HepG2 (cell line): ENCODE data around the gene USP30. TPM values are rescaled to one million over a fixed set of nuclear protein-coding genes. Genes with fewer than 3 reads are reported as not detected.

ENCODE experiments used
- ETV5 ChIP-seq: IDR thresholded peaks from 2 replicates; pipeline ENCODE4 v1.6.1; 2018; ENCODE audit warnings: missing biosample characterization, missing genetic modification reagents, inconsistent platforms, borderline replicate concordance
- FOXP4 ChIP-seq: sonication (generic); formaldehyde crosslinking; IDR thresholded peaks from 2 replicates; pipeline ENCODE4 v1.4.0; 2020; ENCODE audit warnings: missing genetic modification reagents
- JDP2 ChIP-seq: sonication (generic); formaldehyde crosslinking; IDR thresholded peaks from 2 replicates; pipeline ENCODE4 v1.8.1; 2022; ENCODE audit warnings: missing genetic modification reagents, borderline replicate concordance
- SPEN ChIP-seq: sonication (generic); formaldehyde crosslinking; IDR thresholded peaks from 2 replicates; pipeline ENCODE4 v1.5.1; 2020; ENCODE audit warnings: low read depth, mild to moderate bottlenecking, missing genetic modification reagents
- TBX2 ChIP-seq: sonication (generic); formaldehyde crosslinking; IDR thresholded peaks from 2 replicates; pipeline ENCODE4 v1.5.0; 2020; ENCODE audit warnings: missing genetic modification reagents, mild to moderate bottlenecking, borderline replicate concordance
- TFAP4 ChIP-seq: sonication (generic); IDR thresholded peaks from 2 replicates; pipeline ENCODE4 v1.6.1; 2016; ENCODE audit warnings: low read depth, borderline replicate concordance
- ZBTB40 ChIP-seq, 2 experiments: fragments of 450-650 bp in 1 of 2; sonication (generic) in 1 of 2; formaldehyde crosslinking in 1 of 2; IDR thresholded peaks; 2 replicates each; pipeline versions ENCODE4 v1.6.1 to v1.8.0; 2016 to 2022; ENCODE audit warnings: antibody characterized with exemption in 1 of 2, mild to moderate bottlenecking in 1 of 2, missing genetic modification reagents in 1 of 2
- ZFY ChIP-seq: sonication (generic); formaldehyde crosslinking; IDR thresholded peaks from 2 replicates; pipeline ENCODE4 v1.4.0; 2020; ENCODE audit warnings: missing genetic modification reagents
- ZNF24 ChIP-seq: fragments of 450-650 bp; IDR thresholded peaks from 2 replicates; pipeline ENCODE4 v1.6.1; 2017; ENCODE audit warnings: antibody characterized with exemption, mild to moderate bottlenecking
- ZNF281 ChIP-seq: sonication (generic); formaldehyde crosslinking; IDR thresholded peaks from 2 replicates; pipeline ENCODE4 v1.4.0; 2020; ENCODE audit warnings: missing genetic modification reagents, borderline replicate concordance
- ZNF292 ChIP-seq: sonication (generic); formaldehyde crosslinking; IDR thresholded peaks from 2 replicates; pipeline ENCODE4 v1.8.1; 2022; ENCODE audit warnings: mild to moderate bottlenecking, low read depth, missing genetic modification reagents, borderline replicate concordance
- polyA plus RNA-seq, 8 experiments: library from polyadenylated mRNA; depleted of rRNA in 3 of 8; stranded (reverse) in 7 of 8; unstranded in 1 of 8; fragments of >200 nt; fragmentation: Illumina TruSeq in 4 of 8; extraction: Trizol in 4 of 8; gene quantifications; 2 replicates each; pipeline versions ENCODE4 v1.2.1 to v1.2.3, GENCODE V29; 2011 to 2016; ENCODE audit warnings: low read depth in 4 of 8, missing spikeins in 1 of 8, mixed read lengths in 1 of 8; ENCODE audit not compliant: insufficient read depth in 1 of 8
- total RNA-seq, 5 experiments: library from RNA; depleted of rRNA; stranded (reverse); fragments of >200 nt; fragmentation: Illumina TruSeq; extraction: Trizol; gene quantifications; 2 replicates each; pipeline ENCODE4 v1.2.3, GENCODE V29; 2016; ENCODE audit warnings: low read depth in 1 of 5

The USP30 gene
- total and polyA plus RNA-seq, 2 of the 13 experiments (the other 11 are each of a cell fraction or from before 2014, with no cell fraction given) = 11.2 to 20.8 TPM

GRCh38 chr12:109065154-109065852, 12.9 kb downstream of the USP30 start (continued):
- TF ChIP-seq ZBTB40 (IDR thresholded peaks at IDR 0.05) (peak; percentile 98), ZBTB40 (CRISPR knock-in tag; IDR thresholded peaks at IDR 0.05) (peak; percentile 100), ZNF24 (no peak), JDP2 (CRISPR knock-in tag) (no peak), TBX2 (CRISPR knock-in tag) (peak; percentile 55), FOXP4 (CRISPR knock-in tag) (peak; percentile 33; the same call in 1 of the 2 replicates), ETV5 (peak; percentile 51; the same call in 1 of the 2 replicates), SPEN (CRISPR knock-in tag) (0 out of 2 replicates have a peak, but pooled peaks have one; percentile 20), ZNF292 (CRISPR knock-in tag) (0 out of 2 replicates have a peak, but pooled peaks have one; percentile 14), TFAP4 (0 out of 2 replicates have a peak, but pooled peaks have one; percentile 70), ZNF281 (CRISPR knock-in tag) (no peak), ZFY (0 out of 2 replicates have a peak, but pooled peaks have one; percentile 10)
